Natural killer cell (primary cell): ENCODE measurements around the gene HLA-DRB5. TPM values are rescaled to one million over a fixed set of nuclear protein-coding genes. Genes with fewer than 3 reads are reported as not detected.
"Not testable (repeated sequence)": the region's sequence is repeated elsewhere in the genome, so short reads cannot be mapped to it uniquely, and the experiment has no call there.

Experiments used
- ATAC-seq, 3 donors: fragments of 150-1000 bp in 2 of 3; fragments of 200-7000 bp in 1 of 3; cut with Tn5 transposase; 1 replicate in 1 of 3; 2 replicates in 2 of 3; pipeline ENCODE4 v1.10.0; 2021; ENCODE audit warnings: mild to moderate bottlenecking in 2 of 3, moderate library complexity in 2 of 3
- DNase-seq, 2 donors: peaks; one replicate each; pipeline versions ENCODE4 v3.0.0 to v3.0.0-alpha.2; 2013 to 2021; ENCODE audit warnings: mixed read lengths in 1 of 2
- H3K27ac ChIP-seq: one replicate; pipeline ENCODE4 v1.5.1; 2013; ENCODE audit warnings: mild to moderate bottlenecking, low read length
- H3K27me3 ChIP-seq: one replicate; pipeline ENCODE4 v1.6.1; 2013; ENCODE audit warnings: low read length; ENCODE audit not compliant: control insufficient read depth, insufficient read depth
- H3K36me3 ChIP-seq: one replicate; pipeline ENCODE4 v1.6.1; 2013; ENCODE audit warnings: low read length; ENCODE audit not compliant: control insufficient read depth, insufficient read depth
- H3K4me1 ChIP-seq: one replicate; pipeline ENCODE4 v1.6.1; 2013; ENCODE audit warnings: low read length; ENCODE audit not compliant: control insufficient read depth, insufficient read depth
- H3K4me3 ChIP-seq: one replicate; pipeline ENCODE4 v1.5.1; 2013; ENCODE audit warnings: low read length
- H3K9me3 ChIP-seq: one replicate; pipeline ENCODE4 v1.6.1; 2013; ENCODE audit warnings: low read length; ENCODE audit not compliant: control insufficient read depth, insufficient read depth
- H3K27ac Mint-ChIP-seq, 2 donors: one replicate each; pipeline ENCODE4 v1.8.0; 2022; ENCODE audit warnings: mild to moderate bottlenecking in 2 of 2, mixed read lengths in 2 of 2, moderate library complexity in 1 of 2
- H3K27me3 Mint-ChIP-seq, 2 donors: one replicate each; pipeline ENCODE4 v1.8.0; 2022; ENCODE audit warnings: low read depth in 2 of 2, mixed read lengths in 2 of 2
- H3K36me3 Mint-ChIP-seq: one replicate; pipeline ENCODE4 v1.8.0; 2022; ENCODE audit warnings: mixed read lengths
- H3K4me1 Mint-ChIP-seq, 2 donors: one replicate each; pipeline ENCODE4 v1.8.0; 2022; ENCODE audit warnings: mixed read lengths in 2 of 2
- H3K4me3 Mint-ChIP-seq: one replicate; pipeline ENCODE4 v1.8.0; 2022; ENCODE audit warnings: mild to moderate bottlenecking, moderate library complexity, mixed read lengths
- H3K9me3 Mint-ChIP-seq, 2 donors: one replicate each; pipeline ENCODE4 v1.8.0; 2022; ENCODE audit warnings: mixed read lengths in 2 of 2
- WGBS: methylation state at CpG from one replicate; pipeline ENCODE4 v1.1.7; 2013; ENCODE audit warnings: missing lambda C conversion rate; ENCODE audit not compliant: insufficient coverage; 5-methylcytosine and 5-hydroxymethylcytosine counted together
- intact Hi-C: fragments of 100-400 bp; cut with micrococcal nuclease; formaldehyde crosslinking; loops from one replicate; pipeline ENCODE4 v1.14.2; 2022
- total RNA-seq, 4 donors: library from RNA; stranded (reverse); fragments of 120-200 nt in 1 of 4; gene quantifications; one replicate each; pipeline versions ENCODE4 v1.2.3 to v1.2.4, GENCODE V29; 2013 to 2022
- TF ChIP-seq, protein P1 (sequence below): fragments of 200-600 bp; IDR thresholded peaks from one replicate; pipeline ENCODE4 v1.8.0; 2022; ENCODE audit warnings: antibody characterized with exemption

HLA-DRB5 gene
- total RNA-seq, 3 donors from 2014 or later (not counting 1 experiment from before 2014, with no cell fraction given), result 17.9 to 48.5 (median 25.6) TPM

DNA sequence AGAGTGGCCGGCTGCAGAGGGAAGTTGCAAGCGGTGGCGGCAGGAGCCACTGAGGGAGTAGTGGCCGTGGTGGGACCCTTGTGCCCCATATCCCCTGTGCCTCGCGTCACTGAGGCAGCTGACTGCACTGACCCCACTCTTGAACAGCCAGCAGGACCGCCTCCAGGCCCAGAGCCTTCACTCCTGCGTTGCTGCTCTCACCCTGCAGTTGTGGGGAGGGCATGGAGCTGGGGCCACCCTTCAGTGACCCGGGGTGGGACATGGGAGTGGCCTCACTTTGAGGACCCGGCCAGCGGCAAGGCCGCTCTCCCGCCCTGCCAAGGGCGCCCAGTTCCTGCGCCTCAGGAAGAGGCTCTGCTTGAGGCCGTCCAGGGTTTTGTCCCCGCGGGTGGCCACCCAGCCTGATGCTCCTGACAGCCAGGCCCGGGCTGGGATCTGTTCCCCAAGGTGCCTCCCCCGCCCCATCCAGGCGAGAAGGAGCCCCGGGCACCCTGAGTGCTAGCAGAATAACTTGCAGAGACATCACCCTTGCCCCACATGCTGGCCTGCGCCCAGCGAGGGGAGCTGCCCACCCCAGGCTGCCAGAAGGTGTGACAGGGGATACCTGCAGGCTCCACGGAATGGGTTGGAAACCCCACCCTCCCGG, 46.0 kb downstream of the HLA-DRB5 start:
- Histone ChIP-seq H3K4me1 (no peaks in the 10 kb centered on the region), H3K4me3 (no peak overlapping the region), H3K9me3 (no peaks in the 10 kb centered on the region), H3K36me3 (no peaks in the 10 kb centered on the region), H3K27ac (no peak overlapping the region), H3K27me3 (no peaks in the 10 kb centered on the region)
- no peaks in the 10 kb centered on the region for H3K9me3 Mint-ChIP-seq
- 85% methylated on average over 26 of the region's 26 CpGs for WGBS
- H3K36me3 Mint-ChIP-seq, result no peaks in the 10 kb centered on the region
- TF ChIP-seq, protein P1, sequence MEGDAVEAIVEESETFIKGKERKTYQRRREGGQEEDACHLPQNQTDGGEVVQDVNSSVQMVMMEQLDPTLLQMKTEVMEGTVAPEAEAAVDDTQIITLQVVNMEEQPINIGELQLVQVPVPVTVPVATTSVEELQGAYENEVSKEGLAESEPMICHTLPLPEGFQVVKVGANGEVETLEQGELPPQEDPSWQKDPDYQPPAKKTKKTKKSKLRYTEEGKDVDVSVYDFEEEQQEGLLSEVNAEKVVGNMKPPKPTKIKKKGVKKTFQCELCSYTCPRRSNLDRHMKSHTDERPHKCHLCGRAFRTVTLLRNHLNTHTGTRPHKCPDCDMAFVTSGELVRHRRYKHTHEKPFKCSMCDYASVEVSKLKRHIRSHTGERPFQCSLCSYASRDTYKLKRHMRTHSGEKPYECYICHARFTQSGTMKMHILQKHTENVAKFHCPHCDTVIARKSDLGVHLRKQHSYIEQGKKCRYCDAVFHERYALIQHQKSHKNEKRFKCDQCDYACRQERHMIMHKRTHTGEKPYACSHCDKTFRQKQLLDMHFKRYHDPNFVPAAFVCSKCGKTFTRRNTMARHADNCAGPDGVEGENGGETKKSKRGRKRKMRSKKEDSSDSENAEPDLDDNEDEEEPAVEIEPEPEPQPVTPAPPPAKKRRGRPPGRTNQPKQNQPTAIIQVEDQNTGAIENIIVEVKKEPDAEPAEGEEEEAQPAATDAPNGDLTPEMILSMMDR, result no peak
- DNase-seq (no peak), ATAC-seq (no peak)
- intact Hi-C loops, result no loop called here
- no peak overlapping the region for H3K4me3 Mint-ChIP-seq
- peaks cover 16 to 26% of the 10 kb centered on the region in 2 donors for H3K27me3 Mint-ChIP-seq
- no peaks in the 10 kb centered on the region for H3K4me1 Mint-ChIP-seq
- H3K27ac Mint-ChIP-seq, result no peak overlapping the region

DNA sequence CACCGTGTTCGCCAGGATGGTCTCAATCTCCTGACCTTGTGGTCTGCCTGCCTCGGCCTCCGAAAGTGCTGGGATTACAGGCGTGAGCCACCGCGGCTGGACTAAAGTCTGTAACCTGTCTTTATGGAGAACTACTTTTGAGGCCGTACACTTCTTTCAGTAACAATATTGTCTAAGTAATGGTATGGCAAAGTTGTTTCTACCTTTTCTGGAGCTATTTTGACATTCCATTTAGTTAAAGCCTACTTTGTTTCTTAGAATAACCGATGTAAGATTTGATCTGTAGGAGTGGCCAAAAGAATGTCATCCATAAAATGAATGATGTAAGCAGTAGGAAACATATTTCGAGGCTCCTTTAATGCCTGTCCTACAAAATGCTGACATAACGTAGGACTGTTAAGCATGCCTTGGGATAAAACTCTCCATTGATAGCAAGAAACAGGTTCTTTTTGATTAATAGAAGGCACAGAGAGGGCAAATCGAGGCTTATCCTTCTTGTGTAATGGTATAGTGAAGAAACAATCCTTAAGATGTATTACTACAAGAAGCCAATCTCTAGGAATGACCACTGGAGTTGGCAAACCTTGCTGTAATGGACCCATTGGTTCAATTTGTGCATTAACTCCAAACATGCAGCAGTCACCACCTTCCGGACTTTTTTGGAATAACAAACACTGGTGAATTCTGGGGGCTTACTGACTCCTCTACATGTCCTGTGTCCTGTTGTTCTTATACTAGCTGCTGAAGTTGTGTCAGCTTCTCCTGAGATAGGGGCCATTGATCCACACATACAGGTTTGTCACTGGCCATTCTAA, 54.5 kb downstream of the HLA-DRB5 start:
- no peaks in the 10 kb centered on the region for H3K27me3 ChIP-seq
- no peak overlapping the region for H3K4me3 Mint-ChIP-seq
- peaks cover 3% of the 10 kb centered on the region for H3K4me1 ChIP-seq
- 92% methylated on average over 11 of the region's 13 CpGs for WGBS
- no peak for ATAC-seq
- H3K27ac Mint-ChIP-seq, result no peak overlapping the region
- no peaks in the 10 kb centered on the region for H3K9me3 Mint-ChIP-seq
- no peak overlapping the region for H3K4me3 ChIP-seq
- peak in 1 of 2 donors; percentile 0 for DNase-seq
- no peak overlapping the region for H3K27ac ChIP-seq
- peaks cover 0 to 5% of the 10 kb centered on the region in 2 donors for H3K4me1 Mint-ChIP-seq
- peaks cover 14 to 40% of the 10 kb centered on the region in 2 donors for H3K27me3 Mint-ChIP-seq
- no peaks in the 10 kb centered on the region for H3K9me3 ChIP-seq
- TF ChIP-seq, protein P1, result no peak
- intact Hi-C loops, result no loop called here
- no peaks in the 10 kb centered on the region for H3K36me3 Mint-ChIP-seq
- no peaks in the 10 kb centered on the region for H3K36me3 ChIP-seq

DNA sequence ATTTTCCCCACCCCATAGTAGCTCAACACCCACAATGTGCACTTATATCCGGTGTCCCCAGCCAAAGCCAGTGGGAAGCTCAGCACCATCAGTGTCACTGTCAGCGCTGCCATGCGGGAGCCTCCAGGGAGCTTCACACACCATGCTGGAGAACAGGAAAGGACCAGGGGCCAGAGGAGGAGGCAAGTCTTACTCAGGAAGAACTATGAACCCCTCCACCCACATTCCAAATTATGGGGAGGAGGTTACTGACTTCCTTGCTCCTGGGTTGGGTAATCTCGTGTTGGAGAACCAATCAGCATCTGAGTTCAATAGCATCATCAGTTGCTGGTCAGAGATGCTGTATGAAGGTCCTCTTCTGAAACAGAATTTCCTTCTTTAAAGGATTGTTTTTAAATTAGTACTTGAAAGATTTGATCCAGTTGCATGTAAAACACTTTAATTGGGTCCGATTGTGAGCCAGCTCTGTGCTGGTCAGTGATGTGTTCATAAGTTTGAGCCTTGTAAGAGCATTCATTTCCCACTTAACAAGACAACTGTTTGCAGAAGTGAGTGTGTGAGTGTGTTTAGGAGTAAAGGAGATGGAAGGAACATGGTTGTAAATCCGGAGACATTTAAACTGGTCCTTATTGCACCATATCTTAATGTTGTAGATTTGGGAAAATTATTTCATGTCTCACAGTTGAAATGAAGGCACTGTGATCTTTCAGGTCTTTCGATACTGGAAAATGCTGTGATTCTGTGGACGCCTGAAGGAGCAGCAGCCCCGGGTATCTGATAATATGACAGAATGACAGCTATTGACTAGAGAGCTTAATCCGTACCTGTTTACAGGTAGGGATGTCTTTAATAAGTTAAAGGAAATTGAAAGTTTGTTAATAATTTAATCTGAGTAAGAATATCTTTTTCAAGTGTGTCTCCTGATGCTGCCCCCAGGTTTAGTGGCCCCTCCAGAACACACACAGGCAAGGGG, 56.4 kb downstream of the HLA-DRB5 start:
- Mint-ChIP-seq H3K27ac (peak overlapping the region in 1 of 2 donors; percentile 28), H3K27me3 (peaks cover 15 to 35% of the 10 kb centered on the region in 2 donors)
- H3K9me3 Mint-ChIP-seq, H3K36me3 ChIP-seq, H3K4me1 Mint-ChIP-seq, H3K4me3 Mint-ChIP-seq, H3K4me3 ChIP-seq, H3K36me3 Mint-ChIP-seq, H3K27me3 ChIP-seq, H3K9me3 ChIP-seq, H3K4me1 ChIP-seq, intact Hi-C loops: not testable (repeated sequence)
- DNase-seq (peak in 1 of 2 donors; percentile 19), ATAC-seq (peak; percentile 95 to 99 (median 98))
- H3K27ac ChIP-seq, result peak overlapping the region; percentile 93
- 48% methylated on average over 9 of the region's 10 CpGs for WGBS
